ENCODE data around the gene NMU.

NMU gene

DNA sequence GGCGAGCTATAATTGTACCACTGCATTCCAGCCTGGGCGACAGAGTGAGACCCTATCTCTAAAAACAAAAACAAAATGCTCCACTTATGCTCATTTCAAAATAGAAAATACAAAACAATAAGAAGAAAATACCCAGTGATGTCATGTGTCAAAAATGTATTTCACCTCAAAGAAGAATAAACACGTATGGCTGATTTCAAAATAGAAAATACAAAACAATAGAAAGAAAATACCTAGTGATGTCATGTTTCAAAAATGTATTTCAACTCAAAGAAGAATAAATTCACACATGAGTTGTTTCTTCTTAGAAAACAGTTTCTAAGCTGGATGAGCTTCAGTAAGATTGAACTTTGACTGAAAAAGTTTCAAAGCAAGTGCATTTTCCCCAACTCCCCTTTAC lies 23.8 kb downstream of the NMU start:
- no peak for ATAC-seq
- TF ChIP-seq TCF4 (CRISPR knock-in tag; IDR thresholded peaks at IDR 0.05; ENCODE audit: borderline replicate concordance): no peak
- no peak for TF ChIP-seq ZNF565 (CRISPR knock-in tag; conservative IDR thresholded peaks at IDR 0.05; ENCODE audit: low read depth)
- no peak for TF ChIP-seq ZFP3 (CRISPR knock-in tag; IDR thresholded peaks at IDR 0.05)
- TF ChIP-seq RARB (CRISPR knock-in tag; IDR thresholded peaks at IDR 0.05): no peak
- TF ChIP-seq, protein P1, sequence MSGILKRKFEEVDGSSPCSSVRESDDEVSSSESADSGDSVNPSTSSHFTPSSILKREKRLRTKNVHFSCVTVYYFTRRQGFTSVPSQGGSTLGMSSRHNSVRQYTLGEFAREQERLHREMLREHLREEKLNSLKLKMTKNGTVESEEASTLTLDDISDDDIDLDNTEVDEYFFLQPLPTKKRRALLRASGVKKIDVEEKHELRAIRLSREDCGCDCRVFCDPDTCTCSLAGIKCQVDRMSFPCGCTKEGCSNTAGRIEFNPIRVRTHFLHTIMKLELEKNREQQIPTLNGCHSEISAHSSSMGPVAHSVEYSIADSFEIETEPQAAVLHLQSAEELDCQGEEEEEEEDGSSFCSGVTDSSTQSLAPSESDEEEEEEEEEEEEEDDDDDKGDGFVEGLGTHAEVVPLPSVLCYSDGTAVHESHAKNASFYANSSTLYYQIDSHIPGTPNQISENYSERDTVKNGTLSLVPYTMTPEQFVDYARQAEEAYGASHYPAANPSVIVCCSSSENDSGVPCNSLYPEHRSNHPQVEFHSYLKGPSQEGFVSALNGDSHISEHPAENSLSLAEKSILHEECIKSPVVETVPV (CRISPR knock-in tag; IDR thresholded peaks at IDR 0.05): no peak
- no peak for TF ChIP-seq GLIS3 (CRISPR knock-in tag; IDR thresholded peaks at IDR 0.05)
- TF ChIP-seq ZFP30 (CRISPR knock-in tag; IDR thresholded peaks at IDR 0.05): no peak
- TF ChIP-seq ESRRG (CRISPR knock-in tag; IDR thresholded peaks at IDR 0.05): no peak
- TF ChIP-seq BACH2 (CRISPR knock-in tag; IDR thresholded peaks at IDR 0.05; ENCODE audit: borderline replicate concordance): no peak
- TF ChIP-seq CSDC2 (CRISPR knock-in tag; IDR thresholded peaks at IDR 0.05): no peak
- TF ChIP-seq SNAI2 (CRISPR knock-in tag; IDR thresholded peaks at IDR 0.05): no peak
- TF ChIP-seq ARNTL (CRISPR knock-in tag; IDR thresholded peaks at IDR 0.05; ENCODE audit: borderline replicate concordance, low read depth): no peak
- TF ChIP-seq, protein P2, sequence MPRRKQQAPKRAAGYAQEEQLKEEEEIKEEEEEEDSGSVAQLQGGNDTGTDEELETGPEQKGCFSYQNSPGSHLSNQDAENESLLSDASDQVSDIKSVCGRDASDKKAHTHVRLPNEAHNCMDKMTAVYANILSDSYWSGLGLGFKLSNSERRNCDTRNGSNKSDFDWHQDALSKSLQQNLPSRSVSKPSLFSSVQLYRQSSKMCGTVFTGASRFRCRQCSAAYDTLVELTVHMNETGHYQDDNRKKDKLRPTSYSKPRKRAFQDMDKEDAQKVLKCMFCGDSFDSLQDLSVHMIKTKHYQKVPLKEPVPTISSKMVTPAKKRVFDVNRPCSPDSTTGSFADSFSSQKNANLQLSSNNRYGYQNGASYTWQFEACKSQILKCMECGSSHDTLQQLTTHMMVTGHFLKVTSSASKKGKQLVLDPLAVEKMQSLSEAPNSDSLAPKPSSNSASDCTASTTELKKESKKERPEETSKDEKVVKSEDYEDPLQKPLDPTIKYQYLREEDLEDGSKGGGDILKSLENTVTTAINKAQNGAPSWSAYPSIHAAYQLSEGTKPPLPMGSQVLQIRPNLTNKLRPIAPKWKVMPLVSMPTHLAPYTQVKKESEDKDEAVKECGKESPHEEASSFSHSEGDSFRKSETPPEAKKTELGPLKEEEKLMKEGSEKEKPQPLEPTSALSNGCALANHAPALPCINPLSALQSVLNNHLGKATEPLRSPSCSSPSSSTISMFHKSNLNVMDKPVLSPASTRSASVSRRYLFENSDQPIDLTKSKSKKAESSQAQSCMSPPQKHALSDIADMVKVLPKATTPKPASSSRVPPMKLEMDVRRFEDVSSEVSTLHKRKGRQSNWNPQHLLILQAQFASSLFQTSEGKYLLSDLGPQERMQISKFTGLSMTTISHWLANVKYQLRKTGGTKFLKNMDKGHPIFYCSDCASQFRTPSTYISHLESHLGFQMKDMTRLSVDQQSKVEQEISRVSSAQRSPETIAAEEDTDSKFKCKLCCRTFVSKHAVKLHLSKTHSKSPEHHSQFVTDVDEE (CRISPR knock-in tag; IDR thresholded peaks at IDR 0.05): no peak
- TF ChIP-seq TOX (CRISPR knock-in tag; IDR thresholded peaks at IDR 0.05; ENCODE audit: borderline replicate concordance): no peak

DNA sequence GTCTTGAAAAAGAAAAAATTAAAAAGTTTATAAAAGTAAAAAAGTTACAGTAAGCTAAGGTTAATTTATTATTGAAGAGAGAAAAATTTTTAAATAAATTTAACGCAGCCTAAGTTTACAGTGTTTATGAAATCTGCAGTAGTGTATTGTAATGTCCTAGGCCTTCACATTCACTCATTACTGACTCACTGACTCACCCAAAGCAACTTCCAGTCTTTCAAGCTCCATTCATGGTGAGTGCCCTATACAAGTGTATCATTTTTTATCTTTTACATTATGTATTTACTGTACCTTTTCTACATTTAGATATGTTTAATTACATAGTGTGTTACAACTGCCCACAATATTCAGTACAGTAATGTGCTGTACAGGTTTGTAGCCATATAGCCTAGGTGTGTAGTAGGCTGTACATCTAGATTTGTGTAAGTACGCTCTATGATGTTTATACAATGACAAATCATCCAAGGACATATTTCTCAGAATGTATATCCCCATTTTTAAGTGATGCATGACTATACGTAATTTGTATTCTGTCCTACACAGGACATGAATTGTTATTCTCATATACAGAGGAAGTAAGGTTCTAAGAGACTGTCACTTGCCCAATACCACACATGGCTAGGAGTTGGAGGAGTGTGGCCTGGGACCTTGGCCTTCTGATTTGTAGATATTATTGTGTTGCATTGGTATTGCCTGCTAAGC lies 24.6 kb downstream of the NMU start:
- no peak for ATAC-seq

More for the DNA sequence above, 24.6 kb downstream of the NMU start:
- no peak for TF ChIP-seq TOX (CRISPR knock-in tag; IDR thresholded peaks at IDR 0.05; ENCODE audit: borderline replicate concordance)
- TF ChIP-seq PPARA (CRISPR knock-in tag; IDR thresholded peaks at IDR 0.05; ENCODE audit: borderline replicate concordance): no peak
- TF ChIP-seq, protein P3, sequence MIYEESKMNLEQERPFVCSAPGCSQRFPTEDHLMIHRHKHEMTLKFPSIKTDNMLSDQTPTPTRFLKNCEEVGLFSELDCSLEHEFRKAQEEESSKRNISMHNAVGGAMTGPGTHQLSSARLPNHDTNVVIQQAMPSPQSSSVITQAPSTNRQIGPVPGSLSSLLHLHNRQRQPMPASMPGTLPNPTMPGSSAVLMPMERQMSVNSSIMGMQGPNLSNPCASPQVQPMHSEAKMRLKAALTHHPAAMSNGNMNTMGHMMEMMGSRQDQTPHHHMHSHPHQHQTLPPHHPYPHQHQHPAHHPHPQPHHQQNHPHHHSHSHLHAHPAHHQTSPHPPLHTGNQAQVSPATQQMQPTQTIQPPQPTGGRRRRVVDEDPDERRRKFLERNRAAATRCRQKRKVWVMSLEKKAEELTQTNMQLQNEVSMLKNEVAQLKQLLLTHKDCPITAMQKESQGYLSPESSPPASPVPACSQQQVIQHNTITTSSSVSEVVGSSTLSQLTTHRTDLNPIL (CRISPR knock-in tag; IDR thresholded peaks at IDR 0.05; ENCODE audit: low read depth): no peak
- no peak for TF ChIP-seq ZNF565 (CRISPR knock-in tag; conservative IDR thresholded peaks at IDR 0.05; ENCODE audit: low read depth)
- no peak for TF ChIP-seq CSDC2 (CRISPR knock-in tag; IDR thresholded peaks at IDR 0.05)
- TF ChIP-seq ZNF8 (CRISPR knock-in tag; IDR thresholded peaks at IDR 0.05): no peak
- no peak for TF ChIP-seq ZNF70 (CRISPR knock-in tag; IDR thresholded peaks at IDR 0.05)
- TF ChIP-seq, protein P4, sequence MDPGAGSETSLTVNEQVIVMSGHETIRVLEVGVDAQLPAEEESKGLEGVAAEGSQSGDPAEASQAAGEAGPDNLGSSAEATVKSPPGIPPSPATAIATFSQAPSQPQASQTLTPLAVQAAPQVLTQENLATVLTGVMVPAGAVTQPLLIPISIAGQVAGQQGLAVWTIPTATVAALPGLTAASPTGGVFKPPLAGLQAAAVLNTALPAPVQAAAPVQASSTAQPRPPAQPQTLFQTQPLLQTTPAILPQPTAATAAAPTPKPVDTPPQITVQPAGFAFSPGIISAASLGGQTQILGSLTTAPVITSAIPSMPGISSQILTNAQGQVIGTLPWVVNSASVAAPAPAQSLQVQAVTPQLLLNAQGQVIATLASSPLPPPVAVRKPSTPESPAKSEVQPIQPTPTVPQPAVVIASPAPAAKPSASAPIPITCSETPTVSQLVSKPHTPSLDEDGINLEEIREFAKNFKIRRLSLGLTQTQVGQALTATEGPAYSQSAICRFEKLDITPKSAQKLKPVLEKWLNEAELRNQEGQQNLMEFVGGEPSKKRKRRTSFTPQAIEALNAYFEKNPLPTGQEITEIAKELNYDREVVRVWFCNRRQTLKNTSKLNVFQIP (CRISPR knock-in tag; IDR thresholded peaks at IDR 0.05; ENCODE audit: borderline replicate concordance, low read depth): no peak
- no peak for TF ChIP-seq RARB (CRISPR knock-in tag; IDR thresholded peaks at IDR 0.05)
- no peak for TF ChIP-seq GLIS3 (CRISPR knock-in tag; IDR thresholded peaks at IDR 0.05)
- no peak for TF ChIP-seq ZFP30 (CRISPR knock-in tag; IDR thresholded peaks at IDR 0.05)
- TF ChIP-seq, protein P1 (CRISPR knock-in tag; IDR thresholded peaks at IDR 0.05): no peak
- TF ChIP-seq ARNTL (CRISPR knock-in tag; IDR thresholded peaks at IDR 0.05; ENCODE audit: borderline replicate concordance, low read depth): no peak
- no peak for TF ChIP-seq ISL1 (CRISPR knock-in tag; IDR thresholded peaks at IDR 0.05)
- TF ChIP-seq, protein P5, sequence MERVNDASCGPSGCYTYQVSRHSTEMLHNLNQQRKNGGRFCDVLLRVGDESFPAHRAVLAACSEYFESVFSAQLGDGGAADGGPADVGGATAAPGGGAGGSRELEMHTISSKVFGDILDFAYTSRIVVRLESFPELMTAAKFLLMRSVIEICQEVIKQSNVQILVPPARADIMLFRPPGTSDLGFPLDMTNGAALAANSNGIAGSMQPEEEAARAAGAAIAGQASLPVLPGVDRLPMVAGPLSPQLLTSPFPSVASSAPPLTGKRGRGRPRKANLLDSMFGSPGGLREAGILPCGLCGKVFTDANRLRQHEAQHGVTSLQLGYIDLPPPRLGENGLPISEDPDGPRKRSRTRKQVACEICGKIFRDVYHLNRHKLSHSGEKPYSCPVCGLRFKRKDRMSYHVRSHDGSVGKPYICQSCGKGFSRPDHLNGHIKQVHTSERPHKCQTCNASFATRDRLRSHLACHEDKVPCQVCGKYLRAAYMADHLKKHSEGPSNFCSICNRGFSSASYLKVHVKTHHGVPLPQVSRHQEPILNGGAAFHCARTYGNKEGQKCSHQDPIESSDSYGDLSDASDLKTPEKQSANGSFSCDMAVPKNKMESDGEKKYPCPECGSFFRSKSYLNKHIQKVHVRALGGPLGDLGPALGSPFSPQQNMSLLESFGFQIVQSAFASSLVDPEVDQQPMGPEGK (CRISPR knock-in tag; IDR thresholded peaks at IDR 0.05; ENCODE audit: borderline replicate concordance): no peak
- no peak for TF ChIP-seq SNAI2 (CRISPR knock-in tag; IDR thresholded peaks at IDR 0.05)
- TF ChIP-seq TCF4 (CRISPR knock-in tag; IDR thresholded peaks at IDR 0.05; ENCODE audit: borderline replicate concordance): no peak
- TF ChIP-seq, protein P2 (CRISPR knock-in tag; IDR thresholded peaks at IDR 0.05): no peak
- no peak for TF ChIP-seq ESRRG (CRISPR knock-in tag; IDR thresholded peaks at IDR 0.05)
- TF ChIP-seq BACH2 (CRISPR knock-in tag; IDR thresholded peaks at IDR 0.05; ENCODE audit: borderline replicate concordance): no peak
